GM19463 (cell line): ENCODE measurements around the gene GDPGP1.

Experiments used
- ATAC-seq: cut with Tn5 transposase; IDR thresholded peaks from one replicate; pipeline ENCODE4 v1.9.1; 2021; ENCODE audit warnings: mild to moderate bottlenecking, moderate library complexity; ENCODE audit not compliant: unreplicated experiment

GDPGP1 gene

DNA sequence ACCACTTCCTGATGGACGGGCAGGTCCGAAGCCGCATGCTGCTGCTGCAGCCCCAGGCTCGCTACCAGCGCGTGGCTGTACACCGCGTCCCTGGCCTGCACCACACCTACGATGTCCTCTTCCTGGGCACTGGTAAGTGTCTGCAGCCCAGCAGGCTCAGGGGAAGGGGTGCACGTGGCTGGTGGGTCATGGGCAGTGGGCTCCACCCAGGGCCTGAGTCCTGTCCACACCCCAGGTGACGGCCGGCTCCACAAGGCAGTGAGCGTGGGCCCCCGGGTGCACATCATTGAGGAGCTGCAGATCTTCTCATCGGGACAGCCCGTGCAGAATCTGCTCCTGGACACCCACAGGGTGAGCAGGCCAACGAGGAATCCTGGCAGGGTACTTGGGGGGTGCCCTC, 9.0 kb upstream of the GDPGP1 start:
- no peak for ATAC-seq

DNA sequence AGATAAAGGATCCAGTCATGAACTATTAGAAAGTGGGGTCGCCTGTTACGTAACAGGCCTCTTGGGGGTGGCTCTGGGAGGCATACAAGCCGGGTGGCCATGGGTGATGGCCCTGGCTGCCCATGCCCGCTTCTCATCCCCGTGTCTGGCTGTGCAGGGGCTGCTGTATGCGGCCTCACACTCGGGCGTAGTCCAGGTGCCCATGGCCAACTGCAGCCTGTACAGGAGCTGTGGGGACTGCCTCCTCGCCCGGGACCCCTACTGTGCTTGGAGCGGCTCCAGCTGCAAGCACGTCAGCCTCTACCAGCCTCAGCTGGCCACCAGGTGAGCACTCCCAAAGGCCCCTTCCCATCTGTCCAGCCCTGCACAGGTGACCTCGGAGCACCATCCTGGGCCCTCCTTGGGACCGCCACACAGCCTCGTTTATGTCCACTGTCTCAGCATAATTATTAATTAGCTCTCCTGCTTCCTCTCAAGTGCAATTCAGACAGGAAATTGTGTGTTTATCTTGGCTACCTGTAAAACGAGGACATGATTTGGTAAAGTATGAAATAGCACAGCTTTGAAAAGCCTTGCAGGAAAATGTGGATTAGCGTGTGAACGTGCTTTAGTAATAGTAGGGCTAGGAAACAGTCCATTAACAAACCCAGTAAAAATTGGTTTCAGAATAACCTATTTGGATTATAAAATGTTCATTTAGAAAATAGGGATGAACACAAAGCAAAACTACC, 8.3 kb upstream of the GDPGP1 start:
- ATAC-seq = no peak

DNA sequence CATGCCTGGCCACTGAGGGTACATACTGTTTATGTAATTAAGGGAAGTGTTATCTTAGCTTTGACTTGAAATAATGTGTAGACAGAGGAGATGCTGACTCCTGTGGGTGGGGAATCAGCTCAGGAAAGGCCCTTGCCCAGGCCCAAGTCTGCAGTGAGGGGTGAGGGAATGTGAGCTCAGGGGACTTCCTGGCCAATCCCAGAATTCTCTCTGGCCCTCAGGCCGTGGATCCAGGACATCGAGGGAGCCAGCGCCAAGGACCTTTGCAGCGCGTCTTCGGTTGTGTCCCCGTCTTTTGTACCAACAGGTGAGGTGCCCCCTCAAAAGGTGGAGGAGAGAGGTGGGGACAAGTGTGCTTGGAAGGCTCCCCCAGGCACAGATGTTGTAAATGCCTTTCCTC, 6.7 kb upstream of the GDPGP1 start:
- ATAC-seq = no peak

DNA sequence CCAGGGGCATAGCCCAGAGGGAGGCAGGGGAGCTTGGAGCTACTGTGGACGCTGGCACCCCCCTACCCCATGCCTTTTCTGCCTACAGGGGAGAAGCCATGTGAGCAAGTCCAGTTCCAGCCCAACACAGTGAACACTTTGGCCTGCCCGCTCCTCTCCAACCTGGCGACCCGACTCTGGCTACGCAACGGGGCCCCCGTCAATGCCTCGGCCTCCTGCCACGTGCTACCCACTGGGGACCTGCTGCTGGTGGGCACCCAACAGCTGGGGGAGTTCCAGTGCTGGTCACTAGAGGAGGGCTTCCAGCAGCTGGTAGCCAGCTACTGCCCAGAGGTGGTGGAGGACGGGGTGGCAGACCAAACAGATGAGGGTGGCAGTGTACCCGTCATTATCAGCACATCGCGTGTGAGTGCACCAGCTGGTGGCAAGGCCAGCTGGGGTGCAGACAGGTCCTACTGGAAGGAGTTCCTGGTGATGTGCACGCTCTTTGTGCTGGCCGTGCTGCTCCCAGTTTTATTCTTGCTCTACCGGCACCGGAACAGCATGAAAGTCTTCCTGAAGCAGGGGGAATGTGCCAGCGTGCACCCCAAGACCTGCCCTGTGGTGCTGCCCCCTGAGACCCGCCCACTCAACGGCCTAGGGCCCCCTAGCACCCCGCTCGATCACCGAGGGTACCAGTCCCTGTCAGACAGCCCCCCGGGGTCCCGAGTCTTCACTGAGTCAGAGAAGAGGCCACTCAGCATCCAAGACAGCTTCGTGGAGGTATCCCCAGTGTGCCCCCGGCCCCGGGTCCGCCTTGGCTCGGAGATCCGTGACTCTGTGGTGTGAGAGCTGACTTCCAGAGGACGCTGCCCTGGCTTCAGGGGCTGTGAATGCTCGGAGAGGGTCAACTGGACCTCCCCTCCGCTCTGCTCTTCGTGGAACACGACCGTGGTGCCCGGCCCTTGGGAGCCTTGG, 5.9 kb upstream of the GDPGP1 start:
- ATAC-seq = no peak

DNA sequence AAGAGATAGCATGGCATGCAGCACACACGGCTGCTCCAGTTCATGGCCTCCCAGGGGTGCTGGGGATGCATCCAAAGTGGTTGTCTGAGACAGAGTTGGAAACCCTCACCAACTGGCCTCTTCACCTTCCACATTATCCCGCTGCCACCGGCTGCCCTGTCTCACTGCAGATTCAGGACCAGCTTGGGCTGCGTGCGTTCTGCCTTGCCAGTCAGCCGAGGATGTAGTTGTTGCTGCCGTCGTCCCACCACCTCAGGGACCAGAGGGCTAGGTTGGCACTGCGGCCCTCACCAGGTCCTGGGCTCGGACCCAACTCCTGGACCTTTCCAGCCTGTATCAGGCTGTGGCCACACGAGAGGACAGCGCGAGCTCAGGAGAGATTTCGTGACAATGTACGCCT, 5.0 kb upstream of the GDPGP1 start:
- ATAC-seq = no peak

DNA sequence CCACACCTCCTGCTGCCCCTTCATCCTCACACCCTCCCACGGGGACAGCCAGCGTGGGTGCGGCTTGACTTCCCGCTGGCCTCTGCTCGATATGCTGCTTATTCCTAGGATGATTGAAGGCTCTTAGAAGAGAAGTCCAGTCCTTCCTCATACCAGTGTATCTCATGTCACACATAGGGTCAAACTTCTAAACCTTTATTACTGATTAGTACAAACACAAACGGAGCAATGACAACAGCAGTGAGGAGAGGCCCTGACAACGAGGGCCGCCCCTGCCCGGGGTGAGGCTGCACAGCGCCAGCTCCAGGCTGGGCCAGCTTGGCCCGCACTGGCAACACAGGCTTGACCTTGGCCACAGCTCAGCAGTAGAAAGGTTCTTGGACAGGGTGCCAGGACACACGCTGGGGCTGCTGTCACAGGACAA, 3.9 kb upstream of the GDPGP1 start:
- ATAC-seq = no peak

DNA sequence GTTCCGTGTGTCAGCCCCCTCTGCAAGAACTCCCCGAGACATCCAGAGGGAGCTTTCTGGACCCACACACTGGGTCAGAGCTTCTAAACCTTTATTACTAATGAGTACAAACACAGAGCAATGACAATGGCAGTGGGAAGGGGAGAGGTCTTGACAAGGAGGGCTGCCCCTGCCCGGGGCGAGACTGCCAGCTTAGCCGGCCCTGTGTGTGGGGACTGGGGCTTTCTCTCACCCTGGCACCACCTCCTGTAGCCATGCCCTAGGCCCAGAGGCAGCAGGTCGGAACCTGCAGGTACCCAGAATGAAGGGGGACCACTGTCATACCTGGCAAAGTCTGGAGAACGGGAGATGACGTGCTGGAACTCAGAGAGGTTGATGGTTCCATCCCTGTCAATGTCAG, 3.4 kb upstream of the GDPGP1 start:
- ATAC-seq = no peak

DNA sequence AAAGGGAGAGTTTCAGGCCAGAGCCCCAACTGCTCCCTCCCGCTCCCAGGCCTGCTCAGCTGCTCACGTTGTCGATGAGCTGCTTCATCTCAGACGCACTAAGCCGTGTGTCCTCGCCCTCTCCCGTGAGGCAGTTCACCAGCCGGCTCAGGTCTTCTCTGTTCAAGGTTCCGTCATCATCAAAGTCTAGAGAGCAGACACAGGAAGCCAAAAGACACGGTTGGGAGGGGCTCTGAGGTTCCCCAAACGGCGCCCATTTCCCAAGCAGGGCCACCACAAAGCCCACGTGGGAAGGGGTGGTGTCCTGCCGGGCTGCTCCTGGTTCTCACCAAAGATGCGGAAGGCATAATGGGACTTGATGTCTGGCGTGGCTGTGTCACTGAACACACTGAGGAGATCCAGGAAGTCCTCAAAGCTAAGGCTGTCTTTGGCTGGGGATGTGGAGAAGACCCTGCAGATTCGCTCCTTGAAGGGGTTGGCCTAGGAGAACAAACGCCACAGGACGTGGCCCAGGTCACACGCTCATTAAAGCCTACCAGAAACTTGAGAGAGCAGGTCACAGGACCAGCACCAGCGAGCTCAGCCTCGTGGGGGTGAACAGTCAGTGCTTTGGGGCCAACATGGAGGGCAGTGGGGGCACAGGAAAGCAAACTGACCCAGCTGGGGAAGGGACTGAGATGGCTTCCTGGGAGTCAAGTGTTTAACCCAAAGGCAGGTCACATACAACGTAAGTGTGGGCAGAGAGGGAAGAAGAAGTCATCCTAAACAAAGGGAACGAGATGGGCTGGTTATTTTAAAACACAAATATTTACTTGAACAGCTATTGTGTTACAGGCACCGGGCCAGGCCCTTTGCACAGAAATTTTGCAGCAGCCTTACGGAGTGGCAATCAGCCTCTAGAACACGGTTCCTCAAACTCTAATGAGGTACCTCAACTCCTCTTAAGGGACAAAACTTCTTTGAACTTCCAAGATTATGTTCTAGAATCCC, 2.7 kb upstream of the GDPGP1 start:
- no peak for ATAC-seq

DNA sequence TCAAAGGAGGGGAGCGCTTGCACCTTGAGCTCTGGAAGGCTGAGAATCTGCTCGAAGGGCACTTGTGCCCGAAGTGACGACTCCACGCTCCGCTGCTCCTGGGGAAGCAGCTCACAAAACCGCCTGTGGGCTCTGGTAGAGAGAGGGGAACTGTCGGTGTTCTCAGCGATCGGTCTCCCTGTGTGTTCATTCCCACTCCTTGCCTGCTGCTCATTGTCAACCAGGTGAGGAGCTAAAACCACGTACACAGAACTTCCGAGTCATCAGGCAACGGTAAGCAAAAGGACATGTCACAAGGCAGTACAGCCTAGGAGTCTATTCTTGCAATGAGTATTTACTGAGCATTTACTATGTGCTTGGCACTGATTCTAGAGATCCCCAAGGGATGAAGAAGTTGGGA, 1.8 kb upstream of the GDPGP1 start:
- no peak for ATAC-seq

DNA sequence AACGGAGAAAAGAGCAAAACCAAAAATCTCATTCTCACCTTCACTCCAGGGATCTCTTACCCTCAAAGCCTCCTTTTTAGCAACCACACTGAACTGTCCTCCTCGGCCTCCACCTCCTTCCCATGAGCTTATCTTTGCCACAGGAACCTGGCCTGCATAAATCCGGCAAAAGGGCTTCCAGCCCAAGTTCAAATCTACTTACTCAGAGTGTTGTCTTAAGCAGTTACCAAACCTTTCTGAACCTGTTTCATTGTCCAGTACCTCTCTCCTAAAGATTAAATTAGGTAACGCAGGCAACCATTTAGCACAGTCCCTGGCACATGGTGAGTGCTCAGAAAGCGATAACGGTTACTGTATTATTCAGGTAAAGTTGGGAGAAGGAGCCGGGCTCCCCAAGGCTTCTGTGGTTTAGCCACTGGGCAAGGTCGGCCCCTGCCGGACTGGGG, 1.0 kb upstream of the GDPGP1 start:
- no peak for ATAC-seq

DNA sequence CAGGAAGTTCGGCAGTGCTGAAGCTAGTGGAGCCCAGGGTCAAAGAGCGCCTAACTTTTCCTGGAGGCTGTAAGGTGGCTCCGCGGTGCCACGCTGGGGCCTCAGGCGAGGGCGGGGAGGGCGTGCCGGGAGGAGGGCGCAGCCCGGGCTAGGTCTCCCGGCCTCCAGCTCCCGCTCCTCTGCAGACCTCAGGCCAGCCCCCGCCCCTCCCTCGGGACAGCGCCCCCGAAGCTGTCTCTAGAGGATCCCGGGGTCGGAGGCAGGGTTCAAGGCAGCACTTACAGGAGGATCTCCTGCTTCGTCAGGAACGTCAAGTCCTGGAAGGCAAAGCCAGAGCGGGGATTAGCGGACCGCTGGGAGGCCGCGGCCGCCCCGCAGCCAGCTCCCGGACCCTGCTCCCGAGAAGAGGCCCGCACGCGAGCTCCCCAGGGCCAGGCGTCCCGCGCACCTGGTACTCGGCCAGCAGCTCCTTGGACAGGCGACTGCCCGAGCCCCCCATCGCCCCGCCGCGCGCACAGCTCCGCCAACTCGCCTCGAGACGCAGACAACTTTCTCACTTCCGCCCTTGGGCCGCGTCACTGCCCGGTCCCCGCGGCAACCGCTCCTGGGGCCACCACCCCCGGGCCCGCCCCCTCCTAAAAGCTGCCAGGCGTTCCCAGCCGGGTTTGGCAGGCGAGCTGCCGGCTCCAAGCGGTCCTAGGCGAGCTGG, 468 bp upstream of the GDPGP1 start, which contains the start of gene CIB1:
CIB1 (minus strand) TSS at position 555 of the 709 bp plus-strand sequence; CDS start at position 499, 56 bp downstream.
- ATAC-seq = peak; percentile 90

DNA sequence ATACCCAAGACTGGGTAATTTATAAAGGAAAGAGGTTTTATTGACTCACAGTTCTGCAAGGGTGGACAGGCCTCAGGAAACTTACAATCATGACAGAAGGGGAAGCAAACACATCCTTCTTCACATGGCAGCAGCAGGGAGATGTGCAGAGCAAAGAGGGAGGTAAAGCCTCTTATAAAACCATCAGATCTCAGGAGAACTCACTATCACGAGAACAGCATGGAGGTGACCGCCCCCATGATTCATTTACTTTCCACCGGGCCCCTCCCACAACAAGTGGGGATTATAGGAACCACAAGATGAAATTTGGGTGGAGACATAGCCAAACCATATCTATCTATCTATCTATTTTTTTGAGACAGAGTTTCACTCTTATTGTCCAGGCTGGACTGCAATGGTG, 5.4 kb downstream of the GDPGP1 start:
- ATAC-seq = no peak

DNA sequence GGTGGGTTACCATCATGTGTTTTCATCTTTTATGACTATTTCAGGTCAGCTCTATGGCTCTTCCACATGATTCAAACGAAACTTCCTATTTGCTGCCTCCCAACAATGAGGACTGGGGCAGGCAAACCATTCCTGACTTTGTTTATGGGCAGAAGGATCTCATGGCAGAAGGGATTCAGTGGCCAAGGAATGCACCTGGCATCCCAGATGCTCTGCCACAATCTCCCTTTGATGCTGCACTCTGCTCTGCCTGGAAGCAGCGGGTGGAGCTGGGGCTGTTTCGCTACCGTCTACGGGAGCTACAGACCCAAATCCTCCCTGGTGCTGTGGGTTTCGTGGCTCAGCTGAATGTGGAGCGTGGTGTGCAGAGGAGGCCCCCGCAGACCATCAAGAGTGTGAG, 6.8 kb downstream of the GDPGP1 start:
- no peak for ATAC-seq

DNA sequence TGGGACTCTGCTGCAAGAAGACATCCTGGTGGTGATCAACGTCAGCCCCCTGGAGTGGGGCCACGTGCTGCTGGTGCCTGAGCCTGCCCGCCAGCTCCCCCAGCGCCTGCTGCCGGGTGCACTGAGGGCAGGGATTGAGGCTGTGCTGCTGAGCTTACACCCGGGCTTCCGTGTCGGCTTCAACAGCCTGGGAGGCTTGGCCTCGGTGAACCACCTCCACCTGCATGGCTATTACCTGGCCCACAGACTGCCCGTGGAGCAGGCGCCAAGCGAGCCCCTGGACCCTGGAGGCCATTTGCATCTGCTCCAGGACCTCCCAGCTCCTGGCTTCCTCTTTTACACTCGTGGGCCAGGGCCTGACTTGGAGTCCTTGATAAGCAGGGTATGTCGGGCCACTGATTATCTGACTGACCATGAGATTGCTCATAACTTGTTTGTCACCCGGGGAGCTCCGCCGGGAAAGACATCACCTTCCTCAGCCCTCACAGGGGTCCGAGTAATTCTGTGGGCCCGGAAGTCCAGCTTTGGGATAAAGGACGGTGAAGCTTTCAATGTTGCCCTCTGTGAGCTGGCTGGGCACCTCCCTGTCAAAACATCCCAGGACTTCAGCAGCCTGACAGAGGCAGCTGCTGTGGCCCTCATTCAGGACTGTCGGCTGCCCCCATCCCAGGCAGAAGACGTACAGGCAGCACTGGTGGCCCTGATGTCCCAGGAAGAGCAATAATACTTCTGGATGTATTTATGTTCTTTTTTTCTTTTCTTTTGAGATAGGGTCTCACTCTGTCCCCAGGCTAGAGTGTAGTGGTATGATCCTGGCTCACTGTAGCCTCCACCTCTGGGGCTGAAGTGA, 7.6 kb downstream of the GDPGP1 start:
- no peak for ATAC-seq

DNA sequence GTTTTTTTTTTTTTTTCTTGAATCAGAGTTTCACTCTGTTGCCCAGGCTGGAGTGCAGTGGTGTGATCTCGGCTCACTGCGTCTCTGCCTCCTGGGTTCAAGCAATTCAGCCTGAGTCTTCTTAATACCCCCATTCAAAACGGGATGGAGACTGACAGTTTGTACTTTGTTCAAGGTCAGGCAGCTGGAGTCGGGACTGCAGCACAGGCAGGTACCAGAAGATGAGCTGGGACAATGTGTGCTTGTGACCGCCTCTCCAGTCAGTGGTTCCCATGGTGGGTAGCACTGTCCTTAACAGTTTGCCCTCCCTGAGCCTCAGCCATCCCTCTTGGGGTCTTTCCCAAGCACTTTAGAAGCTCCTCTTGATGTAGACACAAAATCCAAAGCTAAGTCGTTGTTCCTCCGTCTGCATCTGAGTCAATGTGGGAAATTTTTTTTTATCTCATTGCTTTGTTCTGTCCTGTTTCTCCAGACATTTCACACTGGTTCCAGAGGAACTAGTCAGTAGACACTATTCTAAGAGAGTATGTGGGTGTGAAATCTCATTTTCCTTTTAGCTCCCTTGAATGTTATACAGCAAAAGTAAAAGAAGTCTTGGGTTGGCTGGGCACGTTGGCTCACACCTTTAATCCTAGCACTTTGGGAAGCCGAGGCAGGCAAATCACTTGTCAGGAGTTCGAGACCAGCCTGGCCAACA, 10.1 kb downstream of the GDPGP1 start:
- ATAC-seq = no peak

DNA sequence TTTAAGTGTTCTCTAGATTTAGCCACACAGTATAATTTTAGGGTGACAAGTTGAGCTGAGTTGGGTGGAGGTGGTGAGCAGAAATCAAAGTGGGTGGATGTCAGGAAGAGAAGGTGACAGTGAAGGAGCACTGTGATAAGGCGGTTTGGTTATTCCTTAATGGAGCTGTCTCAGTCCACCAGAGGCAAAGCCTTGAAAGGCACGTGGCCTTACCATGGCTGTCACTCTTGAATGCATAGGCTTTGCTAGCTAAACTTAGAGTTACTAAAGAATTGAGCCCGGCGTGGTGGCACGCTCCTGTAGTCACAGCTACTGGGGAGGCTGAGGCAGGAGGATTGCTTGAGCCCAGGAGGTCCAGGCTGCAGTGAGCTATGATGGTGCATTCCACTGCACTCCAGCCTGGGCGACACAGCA, 14.8 kb downstream of the GDPGP1 start:
- no peak for ATAC-seq

DNA sequence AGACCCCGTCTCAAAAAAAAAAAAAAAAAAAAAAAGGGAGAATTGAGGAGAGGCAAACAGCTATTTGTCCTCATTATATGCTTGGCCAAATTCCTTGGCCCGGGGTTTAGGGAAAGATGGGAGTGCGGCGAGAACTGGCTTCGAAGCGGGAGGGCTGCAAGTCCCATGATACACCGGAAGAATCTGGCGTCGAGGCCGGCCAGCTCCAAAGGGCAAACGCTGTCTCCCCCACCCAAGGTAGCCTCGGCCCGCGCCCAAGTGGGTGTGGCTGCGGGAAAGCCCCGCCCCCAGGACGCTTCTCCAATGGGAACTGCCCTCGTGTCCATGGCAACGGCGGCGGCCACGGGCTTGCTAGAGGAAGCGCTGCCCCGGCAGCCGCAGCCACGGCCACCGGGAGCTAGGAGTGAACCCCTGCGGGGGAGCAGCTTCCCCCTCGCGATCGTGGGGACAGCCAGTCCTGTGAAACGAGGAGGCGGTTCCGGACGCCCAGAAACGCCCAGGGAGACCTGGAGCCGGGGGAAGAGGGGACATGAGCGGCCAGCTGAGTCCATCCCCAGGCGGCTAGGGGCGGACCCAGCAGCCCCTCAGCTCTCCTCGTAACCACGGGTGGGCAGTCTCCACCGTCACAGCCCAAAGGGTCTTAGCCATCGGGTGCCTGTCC, 15.3 kb downstream of the GDPGP1 start, which contains the start of gene TTLL13:
TTLL13 (plus strand) TSS at position 354 of the 661 bp plus-strand sequence. CDS start 1,075 bp downstream, outside the sequence.
- ATAC-seq = no peak

DNA sequence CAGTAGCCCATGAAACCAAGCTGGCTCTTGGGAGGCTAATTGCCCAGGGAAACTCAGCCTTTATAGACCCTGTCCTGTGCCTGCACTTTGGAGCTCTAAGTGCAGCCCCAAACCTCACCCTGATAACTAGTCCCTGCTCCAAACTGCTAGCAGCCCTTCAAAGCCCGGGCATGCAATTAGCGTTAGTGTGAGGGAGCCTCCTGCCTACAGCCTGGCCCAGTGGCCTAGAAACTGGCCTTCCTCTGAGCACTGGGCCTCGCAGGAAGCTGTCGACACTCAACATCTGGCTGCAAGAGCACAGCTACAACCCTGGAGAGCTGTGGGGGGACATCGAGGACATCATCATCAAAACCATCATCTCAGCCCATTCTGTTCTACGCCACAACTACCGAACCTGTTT, 23.8 kb downstream of the GDPGP1 start:
- no peak for ATAC-seq
